ENCODE data around the gene CES4A.
"Not testable (repeated sequence)": the region's sequence is repeated elsewhere in the genome, so short reads cannot be mapped to it uniquely, and the experiment has no call there.

The CES4A gene

GRCh38 chr16:66942981-66943380 lies 45.4 kb upstream of the CES4A start:
- Histone ChIP-seq H3K4me3 (ENCODE audit: low read length, poor library complexity, severe bottlenecking) (no peak overlapping the region), H3K4me1 (ENCODE audit: insufficient read depth, low read length, poor library complexity, severe bottlenecking) (no peaks in the 10 kb centered on the region), H3K36me3 (ENCODE audit: insufficient read depth, low read length) (peaks cover 14% of the 10 kb centered on the region; the same call in 1 of the 2 replicates), H3F3A (ENCODE audit: low read depth) (no peaks in the 10 kb centered on the region), H3K79me2 (ENCODE audit: insufficient read depth, low read length) (no peaks in the 10 kb centered on the region), H4K20me1 (ENCODE audit: insufficient read depth, low read length, poor library complexity, severe bottlenecking) (no peaks in the 10 kb centered on the region), H2AFZ (ENCODE audit: low read length) (no peak overlapping the region), H3K9ac (ENCODE audit: low read depth, low read length, poor library complexity, severe bottlenecking) (no peak overlapping the region), H3K27me3 (ENCODE audit: insufficient read depth, low read length, poor library complexity, severe bottlenecking) (no peaks in the 10 kb centered on the region), H3K9me3 (ENCODE audit: insufficient read depth, low read depth, low read length) (no peaks in the 10 kb centered on the region), H3K4me2 (ENCODE audit: low read depth, low read length, poor library complexity, severe bottlenecking) (no peak overlapping the region), H3K9me2 (replicated peaks; ENCODE audit: low read depth, low read length) (no peaks in the 10 kb centered on the region)
- no peak for TF ChIP-seq CTCF (conservative IDR thresholded peaks at IDR 0.05; ENCODE audit: low read length)
- TF ChIP-seq EZH2phosphoT487 (IDR thresholded peaks at IDR 0.05; ENCODE audit: borderline replicate concordance) = no peak

GRCh38 chr16:66943426-66944053 lies 44.8 kb upstream of the CES4A start:
- Histone ChIP-seq H3K4me3 (ENCODE audit: low read length, poor library complexity, severe bottlenecking) (no peak overlapping the region), H3K9me2 (replicated peaks; ENCODE audit: low read depth, low read length) (no peaks in the 10 kb centered on the region), H3K27me3 (ENCODE audit: insufficient read depth, low read length, poor library complexity, severe bottlenecking) (no peaks in the 10 kb centered on the region), H3K36me3 (ENCODE audit: insufficient read depth, low read length) (peaks cover 14% of the 10 kb centered on the region; the same call in 1 of the 2 replicates), H3K9me3 (ENCODE audit: insufficient read depth, low read depth, low read length) (no peaks in the 10 kb centered on the region), H3K79me2 (ENCODE audit: insufficient read depth, low read length) (no peaks in the 10 kb centered on the region), H4K20me1 (ENCODE audit: insufficient read depth, low read length, poor library complexity, severe bottlenecking) (no peaks in the 10 kb centered on the region), H3K9ac (ENCODE audit: low read depth, low read length, poor library complexity, severe bottlenecking) (no peak overlapping the region), H3K4me2 (ENCODE audit: low read depth, low read length, poor library complexity, severe bottlenecking) (no peak overlapping the region), H3F3A (ENCODE audit: low read depth) (no peaks in the 10 kb centered on the region), H2AFZ (ENCODE audit: low read length) (no peak overlapping the region), H3K4me1 (ENCODE audit: insufficient read depth, low read length, poor library complexity, severe bottlenecking) (no peaks in the 10 kb centered on the region)
- TF ChIP-seq EZH2phosphoT487 (IDR thresholded peaks at IDR 0.05; ENCODE audit: borderline replicate concordance) (no peak), CTCF (conservative IDR thresholded peaks at IDR 0.05; ENCODE audit: low read length) (no peak)

- TF ChIP-seq EZH2phosphoT487 (IDR thresholded peaks at IDR 0.05; ENCODE audit: borderline replicate concordance) (no peak), CTCF (conservative IDR thresholded peaks at IDR 0.05; ENCODE audit: low read length) (no peak)
- H3K9me2 ChIP-seq (replicated peaks; ENCODE audit: low read depth, low read length) = no peaks in the 10 kb centered on the region
- no peak overlapping the region for H3K4me3 ChIP-seq (ENCODE audit: low read length, poor library complexity, severe bottlenecking)
- H3K4me1 ChIP-seq (ENCODE audit: insufficient read depth, low read length, poor library complexity, severe bottlenecking) = no peaks in the 10 kb centered on the region
- peaks cover 14% of the 10 kb centered on the region; the same call in 1 of the 2 replicates for H3K36me3 ChIP-seq (ENCODE audit: insufficient read depth, low read length)
- H3K4me2 ChIP-seq (ENCODE audit: low read depth, low read length, poor library complexity, severe bottlenecking) = no peak overlapping the region
- no peaks in the 10 kb centered on the region for H3F3A ChIP-seq (ENCODE audit: low read depth)
- no peaks in the 10 kb centered on the region for H3K9me3 ChIP-seq (ENCODE audit: insufficient read depth, low read depth, low read length)
- no peak overlapping the region for H2AFZ ChIP-seq (ENCODE audit: low read length)
- no peak overlapping the region for H3K9ac ChIP-seq (ENCODE audit: low read depth, low read length, poor library complexity, severe bottlenecking)
- no peaks in the 10 kb centered on the region for H4K20me1 ChIP-seq (ENCODE audit: insufficient read depth, low read length, poor library complexity, severe bottlenecking)
- H3K79me2 ChIP-seq (ENCODE audit: insufficient read depth, low read length) = no peaks in the 10 kb centered on the region
- H3K27me3 ChIP-seq (ENCODE audit: insufficient read depth, low read length, poor library complexity, severe bottlenecking) = no peaks in the 10 kb centered on the region
Measured at GRCh38 chr16:66944054-66944441, 44.3 kb upstream of the CES4A start.

- not testable (repeated sequence) for H3K9me2 ChIP-seq (replicated peaks; ENCODE audit: low read depth, low read length); H3K4me2 ChIP-seq (ENCODE audit: low read depth, low read length, poor library complexity, severe bottlenecking); H2AFZ ChIP-seq (ENCODE audit: low read length); H3F3A ChIP-seq (ENCODE audit: low read depth); H3K27me3 ChIP-seq (ENCODE audit: insufficient read depth, low read length, poor library complexity, severe bottlenecking); H3K9me3 ChIP-seq (ENCODE audit: insufficient read depth, low read depth, low read length); H3K4me3 ChIP-seq (ENCODE audit: low read length, poor library complexity, severe bottlenecking); H3K79me2 ChIP-seq (ENCODE audit: insufficient read depth, low read length); H3K4me1 ChIP-seq (ENCODE audit: insufficient read depth, low read length, poor library complexity, severe bottlenecking); H3K9ac ChIP-seq (ENCODE audit: low read depth, low read length, poor library complexity, severe bottlenecking); H4K20me1 ChIP-seq (ENCODE audit: insufficient read depth, low read length, poor library complexity, severe bottlenecking)
- peaks cover 14% of the 10 kb centered on the region; the same call in 1 of the 2 replicates for H3K36me3 ChIP-seq (ENCODE audit: insufficient read depth, low read length)
Measured at GRCh38 chr16:66944971-66945370, 43.4 kb upstream of the CES4A start.

Measured in Loucy (cell line).